Endometrial microvascular endothelial cells (primary cell): ENCODE measurements around the gene EIF4G3. TPM values are rescaled to one million over a fixed set of nuclear protein-coding genes. Genes with fewer than 3 reads are reported as not detected.
"Not testable (repeated sequence)": the region's sequence is repeated elsewhere in the genome, so short reads cannot be mapped to it uniquely, and the experiment has no call there.

ENCODE experiments used
- in situ Hi-C: cut with HindIII; loops from 2 replicates; pipeline ENCODE4 v1.10.0; 2017; ENCODE audit warnings: low sequenced_read_pairs, low pct_unique_long_range_greater_than_20kb; ENCODE audit errors: inconsistent ontology term
- total RNA-seq: library from RNA; depleted of rRNA; stranded (reverse); fragments of >200 nt; gene quantifications from one replicate; pipeline ENCODE4 v1.2.3, GENCODE V29; 2015; ENCODE audit errors: inconsistent ontology term

The EIF4G3 gene
- total RNA-seq, 1 donor from 2014 or later, result 31.3 TPM

- in situ Hi-C loops, result no loop called here
Observed at GRCh38 chr1:20837554-20838192, 339.0 kb downstream of the EIF4G3 start.

GRCh38 chr1:20836230-20836629 is 340.5 kb downstream of the EIF4G3 start:
- in situ Hi-C loops, result no loop called here

- in situ Hi-C loops, result no loop called here
Observed at GRCh38 chr1:20834780-20835179, 341.9 kb downstream of the EIF4G3 start.

GRCh38 chr1:20834192-20834591 is 342.5 kb downstream of the EIF4G3 start:
- in situ Hi-C loops, result no loop called here

GRCh38 chr1:20830378-20830777 is 346.3 kb downstream of the EIF4G3 start:
- in situ Hi-C loops, result no loop called here

- in situ Hi-C loops, result no loop called here
Observed at GRCh38 chr1:20829946-20830345, 346.8 kb downstream of the EIF4G3 start.

GRCh38 chr1:20829531-20829930 is 347.2 kb downstream of the EIF4G3 start:
- in situ Hi-C loops, result no loop called here

- in situ Hi-C loops, result no loop called here
Observed at GRCh38 chr1:20823845-20824244, 352.9 kb downstream of the EIF4G3 start.

- in situ Hi-C loops, result no loop called here
Observed at GRCh38 chr1:20821466-20821865, 355.2 kb downstream of the EIF4G3 start.

- in situ Hi-C loops, result no loop called here
Observed at GRCh38 chr1:20819818-20820217, 356.9 kb downstream of the EIF4G3 start.

- in situ Hi-C loops, result no loop called here
Observed at GRCh38 chr1:20814534-20814871, 362.2 kb downstream of the EIF4G3 start.

- in situ Hi-C loops, result no loop called here
Observed at GRCh38 chr1:20811916-20812315, 364.8 kb downstream of the EIF4G3 start.

- in situ Hi-C loops, result no loop called here
Observed at GRCh38 chr1:20793236-20793635, 383.5 kb downstream of the EIF4G3 start.

- in situ Hi-C loops, result no loop called here
Observed at GRCh38 chr1:20792196-20792595, 384.5 kb downstream of the EIF4G3 start.

- in situ Hi-C loops, result no loop called here
Observed at GRCh38 chr1:20790785-20791184, 385.9 kb downstream of the EIF4G3 start.

- in situ Hi-C loops, result not testable (repeated sequence)
Observed at GRCh38 chr1:20789598-20789997, 387.1 kb downstream of the EIF4G3 start.

GRCh38 chr1:20787840-20788795 is 388.6 kb downstream of the EIF4G3 start:
- in situ Hi-C loops, result no loop called here

GRCh38 chr1:20787029-20787839 is 389.5 kb downstream of the EIF4G3 start, which contains the start of gene HP1BP3:
Gene HP1BP3, minus strand, starts transcription at chr1:20787307. Its CDS starts 6,867 bp downstream, at chr1:20780440.
- in situ Hi-C loops, result no loop called here

- in situ Hi-C loops, result no loop called here
Observed at GRCh38 chr1:20786253-20787028, 390.3 kb downstream of the EIF4G3 start.
